Skeletal muscle tissue (tissue), 4 donors: ENCODE results near the gene NEB. TPM values are rescaled to one million over a fixed set of nuclear protein-coding genes. Genes with fewer than 3 reads are reported as not detected.
A peak's percentile ranks its signal among the peaks of the same experiment; 100 is the strongest.
"Not testable (repeated sequence)": the region's sequence is repeated elsewhere in the genome, so short reads cannot be mapped to it uniquely, and the experiment has no call there.

Experiments
- H3K27ac ChIP-seq: one replicate; pipeline ENCODE4 v1.7.0; 2013; ENCODE audit warnings: mild to moderate bottlenecking, low read depth, low read length, inconsistent platforms
- H3K27me3 ChIP-seq, 3 donors: one replicate each; pipeline ENCODE4 v1.7.0; 2013; ENCODE audit warnings: low read length in 3 of 3; ENCODE audit not compliant: control insufficient read depth in 3 of 3, insufficient read depth in 3 of 3
- H3K36me3 ChIP-seq, 3 donors: one replicate each; pipeline ENCODE4 v1.7.0; 2013; ENCODE audit warnings: low read length in 3 of 3; ENCODE audit not compliant: control insufficient read depth in 3 of 3, insufficient read depth in 3 of 3
- H3K4me1 ChIP-seq, 3 donors: one replicate each; pipeline ENCODE4 v1.7.0; 2013; ENCODE audit warnings: low read length in 3 of 3, mild to moderate bottlenecking in 3 of 3; ENCODE audit not compliant: control insufficient read depth in 3 of 3, insufficient read depth in 3 of 3
- H3K4me3 ChIP-seq, 3 donors: one replicate each; pipeline ENCODE4 v1.7.0; 2013; ENCODE audit warnings: low read length in 3 of 3
- H3K9ac ChIP-seq, 3 donors: one replicate each; pipeline ENCODE4 v1.7.0; 2013; ENCODE audit warnings: low read length in 3 of 3, mild to moderate bottlenecking in 3 of 3, moderate library complexity in 2 of 3, low read depth in 1 of 3
- H3K9me3 ChIP-seq, 3 donors: one replicate each; pipeline ENCODE4 v1.7.0; 2013; ENCODE audit warnings: low read length in 3 of 3; ENCODE audit not compliant: control insufficient read depth in 3 of 3
- total RNA-seq: library from RNA; depleted of rRNA; stranded (reverse); fragments of >200 nt; gene quantifications from one replicate; pipeline ENCODE4 v1.2.3, GENCODE V29; 2014
- donor health status: Osteomylitis.

NEB gene
- total RNA-seq, 1 donor from 2014 or later: 833 TPM

DNA sequence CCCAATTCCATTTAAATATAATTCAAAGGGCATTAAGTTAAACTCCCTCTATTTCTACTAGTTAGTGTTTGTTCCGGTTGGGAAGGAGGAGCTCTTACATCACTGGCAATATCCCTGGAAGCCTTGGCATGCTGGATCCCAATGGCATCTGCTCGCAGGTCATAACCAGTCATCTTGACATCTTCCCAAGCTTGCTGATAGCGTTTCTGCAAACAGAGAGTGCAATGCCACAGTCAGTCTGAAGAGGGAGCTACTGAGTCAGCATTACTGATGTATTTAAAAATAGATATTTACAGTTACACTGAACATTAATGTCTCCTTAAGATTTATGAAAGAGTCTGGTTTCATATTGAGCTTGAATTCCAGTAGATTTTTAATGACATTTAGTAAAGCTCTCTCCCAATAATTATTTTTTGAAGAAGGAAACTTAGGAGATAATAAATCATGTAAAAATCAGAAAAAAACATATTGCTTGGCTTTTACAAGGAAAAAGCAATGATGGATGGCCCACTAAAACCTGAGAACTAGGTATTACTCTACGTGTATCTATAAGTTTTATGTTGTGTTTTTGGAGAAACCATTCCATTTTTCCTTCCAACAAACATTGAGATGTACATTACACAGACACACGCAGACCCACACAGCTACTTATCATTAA, 142.9 kb downstream of the NEB start:
- not testable (repeated sequence) for H3K27me3 ChIP-seq, H3K36me3 ChIP-seq, H3K9me3 ChIP-seq, H3K4me3 ChIP-seq, H3K4me1 ChIP-seq, H3K9ac ChIP-seq
- peak overlapping the region; percentile 30 for H3K27ac ChIP-seq

DNA sequence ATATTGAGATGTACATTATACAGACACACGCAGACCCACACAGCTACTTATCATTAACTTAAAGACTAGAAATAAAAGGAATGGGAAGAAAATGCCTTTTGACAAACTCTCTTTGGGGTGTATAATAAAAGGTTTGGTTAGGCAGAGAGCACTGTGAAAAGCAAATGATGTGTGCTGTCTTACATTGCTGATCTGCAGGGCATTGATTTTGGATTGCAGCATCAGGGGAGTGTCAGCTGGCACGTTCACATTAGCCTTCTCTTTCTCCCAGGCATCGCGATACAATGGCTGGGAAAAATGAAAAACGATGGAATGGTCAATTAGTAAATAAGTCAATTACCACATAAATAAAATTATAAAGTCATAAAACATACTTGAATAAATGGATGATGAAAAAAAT, 153.0 kb downstream of the NEB start:
- not testable (repeated sequence) for H3K27me3 ChIP-seq, H3K27ac ChIP-seq, H3K4me3 ChIP-seq, H3K4me1 ChIP-seq, H3K9me3 ChIP-seq, H3K9ac ChIP-seq
- H3K36me3 ChIP-seq: peaks cover 12 to 17% (median 15%) of the 10 kb centered on the region in 3 donors

DNA sequence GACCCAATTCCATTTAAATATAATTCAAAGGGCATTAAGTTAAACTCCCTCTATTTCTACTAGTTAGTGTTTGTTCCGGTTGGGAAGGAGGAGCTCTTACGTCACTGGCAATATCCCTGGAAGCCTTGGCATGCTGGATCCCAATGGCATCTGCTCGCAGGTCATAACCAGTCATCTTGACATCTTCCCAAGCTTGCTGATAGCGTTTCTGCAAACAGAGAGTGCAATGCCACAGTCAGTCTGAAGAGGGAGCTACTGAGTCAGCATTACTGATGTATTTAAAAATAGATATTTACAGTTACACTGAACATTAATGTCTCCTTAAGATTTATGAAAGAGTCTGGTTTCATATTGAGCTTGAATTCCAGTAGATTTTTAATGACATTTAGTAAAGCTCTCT, 153.6 kb downstream of the NEB start:
- not testable (repeated sequence) for H3K4me1 ChIP-seq, H3K4me3 ChIP-seq, H3K27ac ChIP-seq, H3K27me3 ChIP-seq, H3K9me3 ChIP-seq, H3K9ac ChIP-seq
- peaks cover 15 to 23% (median 18%) of the 10 kb centered on the region in 3 donors for H3K36me3 ChIP-seq

DNA sequence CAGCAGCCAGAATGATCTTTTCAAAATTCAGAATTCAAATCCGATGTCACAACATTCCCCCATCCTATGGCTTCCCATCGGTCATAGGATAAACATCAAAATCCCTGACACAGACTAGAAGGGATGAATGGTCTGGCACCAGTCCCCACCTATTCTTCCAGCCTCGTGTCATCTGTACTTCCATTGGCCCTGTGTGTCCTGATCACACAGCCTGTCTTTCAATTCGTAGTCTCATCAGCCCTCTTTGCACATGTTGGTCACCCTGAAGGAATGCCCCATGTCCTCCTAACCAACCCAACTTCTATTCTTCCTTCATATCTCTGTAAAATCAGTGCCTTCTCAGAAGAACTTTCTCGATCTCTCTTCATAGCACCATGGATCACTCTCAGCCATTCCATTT, 157.2 kb downstream of the NEB start:
- Histone ChIP-seq H3K9ac (no peak overlapping the region), H3K4me1 (peaks cover 0 to 2% (median 2%) of the 10 kb centered on the region in 3 donors), H3K4me3 (no peak overlapping the region), H3K9me3 (no peaks in the 10 kb centered on the region), H3K27me3 (no peaks in the 10 kb centered on the region), H3K36me3 (peaks cover 26 to 50% (median 37%) of the 10 kb centered on the region in 3 donors), H3K27ac (peak overlapping the region; percentile 32)

DNA sequence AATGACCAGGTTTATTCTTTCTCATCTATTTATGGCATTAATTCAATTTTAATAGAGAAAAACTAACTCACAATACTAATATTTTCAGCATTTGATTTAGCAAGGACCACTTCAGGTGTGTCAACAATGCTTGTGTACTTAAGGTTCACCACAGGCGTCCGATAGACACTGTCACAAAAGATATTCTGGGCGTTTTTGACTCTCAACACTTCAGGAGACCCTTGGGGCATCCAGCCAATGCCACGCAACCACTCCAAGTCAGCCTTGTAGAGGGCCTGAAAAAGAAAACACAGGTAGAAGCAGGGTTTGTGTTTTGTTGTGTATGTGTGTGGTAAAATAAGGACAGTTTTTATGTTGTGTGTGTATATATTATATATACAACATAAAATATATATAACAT, 158.2 kb downstream of the NEB start:
- H3K27ac ChIP-seq: no peak overlapping the region
- no peaks in the 10 kb centered on the region for H3K27me3 ChIP-seq
- no peak overlapping the region for H3K4me3 ChIP-seq
- H3K4me1 ChIP-seq: peaks cover 0 to 2% (median 2%) of the 10 kb centered on the region in 3 donors
- H3K9ac ChIP-seq: no peak overlapping the region
- no peaks in the 10 kb centered on the region for H3K9me3 ChIP-seq
- H3K36me3 ChIP-seq: peaks cover 26 to 51% (median 37%) of the 10 kb centered on the region in 3 donors

DNA sequence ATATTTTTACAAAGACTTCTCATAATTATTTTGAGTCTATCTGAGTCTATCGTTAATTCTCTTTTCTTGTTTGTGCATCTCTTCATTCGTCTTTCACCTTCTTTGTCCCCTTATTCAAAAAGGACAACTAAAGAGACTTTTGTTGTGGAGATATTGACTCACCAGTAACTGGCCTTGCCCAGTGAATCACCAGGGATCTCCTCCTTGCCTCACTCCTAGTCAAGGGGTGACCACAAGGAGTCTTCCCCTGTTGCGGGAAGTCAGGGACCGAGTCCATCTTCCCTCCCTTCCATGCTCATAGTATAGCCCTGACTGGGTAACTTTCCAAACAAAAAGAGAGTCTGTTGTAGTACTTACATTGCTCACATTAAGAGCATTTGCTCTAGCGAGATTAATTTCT, 158.9 kb downstream of the NEB start:
- peaks cover 0 to 2% (median 2%) of the 10 kb centered on the region in 3 donors for H3K4me1 ChIP-seq
- H3K4me3 ChIP-seq: no peak overlapping the region
- H3K9me3 ChIP-seq: no peaks in the 10 kb centered on the region
- H3K36me3 ChIP-seq: peaks cover 28 to 57% (median 37%) of the 10 kb centered on the region in 3 donors
- H3K27ac ChIP-seq: no peak overlapping the region
- no peak overlapping the region for H3K9ac ChIP-seq
- H3K27me3 ChIP-seq: no peaks in the 10 kb centered on the region

DNA sequence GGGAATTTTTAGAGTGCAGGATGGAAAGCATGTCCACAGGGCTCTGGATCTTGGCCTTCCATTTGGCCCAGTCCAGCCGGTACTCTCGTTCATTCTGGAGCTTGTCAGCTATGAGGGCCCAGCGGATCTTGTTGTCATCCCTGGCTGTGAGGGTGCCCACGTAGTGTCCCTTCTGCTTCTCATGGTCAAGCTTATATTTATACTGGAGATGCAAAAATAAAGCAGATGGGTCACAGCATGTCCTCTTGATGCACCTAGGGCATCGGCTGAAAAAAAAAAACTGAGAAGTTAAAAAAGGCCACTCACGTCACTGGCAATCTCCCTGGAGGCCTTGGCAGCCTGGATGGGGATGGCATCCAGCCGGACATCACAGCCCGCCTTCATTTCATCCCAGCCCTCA, 164.1 kb downstream of the NEB start:
- H3K27ac ChIP-seq: peak overlapping the region; percentile 67
- no peaks in the 10 kb centered on the region for H3K9me3 ChIP-seq
- H3K27me3 ChIP-seq: no peaks in the 10 kb centered on the region
- peaks cover 47 to 80% (median 65%) of the 10 kb centered on the region in 3 donors for H3K36me3 ChIP-seq
- peak overlapping the region in 1 of 3 donors; percentile 40 for H3K9ac ChIP-seq
- H3K4me1 ChIP-seq: peaks cover 13 to 25% (median 21%) of the 10 kb centered on the region in 3 donors
- H3K4me3 ChIP-seq: no peak overlapping the region

DNA sequence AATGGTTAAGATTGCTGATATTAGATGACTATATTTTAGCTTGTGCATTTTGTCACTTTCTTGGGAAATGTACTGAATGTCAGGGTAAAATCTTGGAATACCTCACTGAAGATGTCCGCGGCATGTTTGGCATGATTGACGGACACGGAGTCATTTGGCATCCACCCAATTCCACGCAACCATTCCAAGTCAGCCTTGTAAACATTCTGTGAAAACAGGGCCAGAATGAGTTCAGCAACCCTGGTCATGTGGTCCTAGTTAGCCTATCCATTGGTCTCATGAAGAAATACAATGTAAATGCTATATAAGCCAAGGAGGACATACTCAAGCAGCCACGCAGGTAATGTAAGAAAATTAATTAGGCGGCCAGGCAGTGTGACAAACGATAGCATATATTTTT, 165.1 kb downstream of the NEB start:
- H3K4me1 ChIP-seq: peaks cover 15 to 28% (median 26%) of the 10 kb centered on the region in 3 donors
- peak overlapping the region; percentile 67 for H3K27ac ChIP-seq
- H3K27me3 ChIP-seq: no peaks in the 10 kb centered on the region
- H3K9me3 ChIP-seq: no peaks in the 10 kb centered on the region
- H3K4me3 ChIP-seq: no peak overlapping the region
- no peak overlapping the region for H3K9ac ChIP-seq
- peaks cover 52 to 81% (median 64%) of the 10 kb centered on the region in 3 donors for H3K36me3 ChIP-seq

DNA sequence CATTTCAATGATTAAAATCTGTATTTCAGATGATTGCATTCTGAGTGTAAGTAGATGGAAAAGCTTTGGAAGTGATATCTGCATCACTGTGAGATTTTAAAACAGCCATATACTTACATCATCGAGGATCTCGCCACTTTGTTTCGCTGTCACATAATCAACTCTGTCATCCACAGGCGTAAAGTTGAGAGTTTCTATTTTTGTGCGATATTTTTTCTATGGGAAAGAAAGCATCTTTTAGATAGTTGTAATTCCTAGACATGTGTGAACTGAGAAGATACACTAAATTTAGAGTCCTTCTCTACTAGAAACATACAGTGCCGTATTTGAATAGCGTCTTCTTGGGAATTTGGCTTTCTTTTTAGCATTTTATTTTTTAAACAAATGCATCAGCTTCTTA, 165.8 kb downstream of the NEB start:
- no peak overlapping the region for H3K9ac ChIP-seq
- no peaks in the 10 kb centered on the region for H3K9me3 ChIP-seq
- peaks cover 15 to 28% (median 26%) of the 10 kb centered on the region in 3 donors for H3K4me1 ChIP-seq
- H3K27ac ChIP-seq: peak overlapping the region; percentile 67
- no peaks in the 10 kb centered on the region for H3K27me3 ChIP-seq
- H3K36me3 ChIP-seq: peaks cover 58 to 81% (median 68%) of the 10 kb centered on the region in 3 donors
- no peak overlapping the region for H3K4me3 ChIP-seq

DNA sequence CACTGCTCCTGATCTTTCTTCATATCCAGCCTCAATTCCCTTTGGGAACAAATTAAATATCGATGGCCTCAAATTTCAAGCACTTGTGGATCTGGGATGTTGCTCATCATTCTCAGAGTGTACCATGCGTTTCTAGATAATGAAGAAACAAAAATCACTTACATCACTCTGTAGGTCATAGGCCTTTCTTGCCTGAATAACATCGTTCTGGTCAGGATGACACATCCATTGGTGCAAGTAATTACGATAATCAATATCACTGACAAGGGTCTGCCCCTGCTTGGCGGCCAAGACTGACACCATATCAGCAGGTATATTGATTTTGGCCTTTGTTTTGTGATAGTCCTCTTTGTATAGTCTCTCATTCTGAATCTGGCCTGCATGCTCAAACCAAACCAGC, 167.3 kb downstream of the NEB start:
- no peaks in the 10 kb centered on the region for H3K9me3 ChIP-seq
- H3K36me3 ChIP-seq: peaks cover 68 to 87% (median 72%) of the 10 kb centered on the region in 3 donors
- H3K4me1 ChIP-seq: peaks cover 12 to 30% (median 30%) of the 10 kb centered on the region in 3 donors
- H3K27ac ChIP-seq: no peak overlapping the region
- no peak overlapping the region for H3K9ac ChIP-seq
- no peaks in the 10 kb centered on the region for H3K27me3 ChIP-seq
- no peak overlapping the region for H3K4me3 ChIP-seq
